Spleen (tissue), 7 donors: ENCODE results near the gene CHMP4B.

ENCODE experiments used
- POLR2A ChIP-seq, 3 donors: fragments of 450-650 bp; IDR thresholded peaks; one replicate each; pipeline ENCODE4 v1.5.1; 2017; ENCODE audit warnings: antibody characterized with exemption in 3 of 3, mild to moderate bottlenecking in 1 of 3
- POLR2AphosphoS5 ChIP-seq, 3 donors: sonication (generic); formaldehyde crosslinking; IDR thresholded peaks; one replicate each; pipeline ENCODE4 v1.5.1; 2017; ENCODE audit warnings: antibody characterized with exemption in 3 of 3
- TF ChIP-seq, protein P1 (sequence below), 11 experiments: fragments of 200-600 bp in 7 of 11; fragments of 450-650 bp in 4 of 11; sonication (generic) in 4 of 11; IDR thresholded peaks in 8 of 11; conservative IDR thresholded peaks in 3 of 11; 1 replicate in 7 of 11; 2 replicates in 4 of 11; pipeline versions ENCODE4 v1.4.0 to v1.8.0; 2016 to 2021; ENCODE audit warnings: antibody characterized with exemption in 11 of 11, inconsistent platforms in 4 of 11, mild to moderate bottlenecking in 1 of 11
- donor health status: DM: no; HTN: no; CAD: no; lungs with moderate emphysema.
- donor health status: DM: no; HTN: no; CAD: no.
- donor health status: DM: no; HTN: no; CAD: no.

DNA sequence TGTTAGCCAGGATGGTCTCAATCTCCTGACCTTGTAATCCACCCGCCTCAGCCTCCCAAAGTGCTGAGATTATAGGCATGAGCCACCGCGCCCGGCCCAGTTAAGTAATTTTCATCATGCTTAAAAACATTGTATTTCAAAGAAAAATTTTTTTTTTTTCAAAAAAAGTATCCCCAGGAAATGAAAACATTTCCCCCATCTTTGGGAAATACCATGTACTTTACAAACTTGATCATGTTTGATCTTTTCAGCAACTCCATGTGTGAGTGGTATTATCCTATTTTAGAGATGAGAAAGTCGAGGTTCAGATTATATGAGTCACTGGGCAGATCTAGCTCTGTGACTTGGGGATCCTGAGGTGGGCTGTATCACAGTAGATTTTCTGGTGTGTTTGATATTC is 11.8 kb downstream of the CHMP4B start:
- TF ChIP-seq, protein P1, sequence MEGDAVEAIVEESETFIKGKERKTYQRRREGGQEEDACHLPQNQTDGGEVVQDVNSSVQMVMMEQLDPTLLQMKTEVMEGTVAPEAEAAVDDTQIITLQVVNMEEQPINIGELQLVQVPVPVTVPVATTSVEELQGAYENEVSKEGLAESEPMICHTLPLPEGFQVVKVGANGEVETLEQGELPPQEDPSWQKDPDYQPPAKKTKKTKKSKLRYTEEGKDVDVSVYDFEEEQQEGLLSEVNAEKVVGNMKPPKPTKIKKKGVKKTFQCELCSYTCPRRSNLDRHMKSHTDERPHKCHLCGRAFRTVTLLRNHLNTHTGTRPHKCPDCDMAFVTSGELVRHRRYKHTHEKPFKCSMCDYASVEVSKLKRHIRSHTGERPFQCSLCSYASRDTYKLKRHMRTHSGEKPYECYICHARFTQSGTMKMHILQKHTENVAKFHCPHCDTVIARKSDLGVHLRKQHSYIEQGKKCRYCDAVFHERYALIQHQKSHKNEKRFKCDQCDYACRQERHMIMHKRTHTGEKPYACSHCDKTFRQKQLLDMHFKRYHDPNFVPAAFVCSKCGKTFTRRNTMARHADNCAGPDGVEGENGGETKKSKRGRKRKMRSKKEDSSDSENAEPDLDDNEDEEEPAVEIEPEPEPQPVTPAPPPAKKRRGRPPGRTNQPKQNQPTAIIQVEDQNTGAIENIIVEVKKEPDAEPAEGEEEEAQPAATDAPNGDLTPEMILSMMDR (IDR thresholded peaks at IDR 0.05 in 8 of 11, conservative IDR thresholded peaks at IDR 0.05 in 3 of 11) = no peak
- TF ChIP-seq POLR2A (IDR thresholded peaks at IDR 0.05) = no peak
- TF ChIP-seq POLR2AphosphoS5 (IDR thresholded peaks at IDR 0.05) = no peak
